Caco-2 (cell line): ENCODE measurements around the gene PDE7B. TPM values are rescaled to one million over a fixed set of nuclear protein-coding genes. Genes with fewer than 3 reads are reported as not detected.

ENCODE experiments used
- BruUV-seq: library from RNA; stranded (reverse); fragments of 400-500 nt; replicated peaks from 2 replicates; lab custom pipeline; 2021; lab: Mats Ljungman, UMichigan
- CTCF ChIA-PET: fragments of 300-600 bp; sonication (Branson Sonifier 250); formaldehyde crosslinking; loops from one replicate; lab custom pipeline; 2022; ENCODE audit warnings: antibody characterized with exemption; lab: Charles Lee
- POLR2A ChIA-PET: fragments of 300-600 bp; sonication (Branson Sonifier 250); formaldehyde crosslinking; loops from one replicate; lab custom pipeline; 2022; ENCODE audit warnings: antibody characterized with exemption; lab: Charles Lee
- DNase-seq, 2 experiments: peaks; one replicate each; pipeline versions ENCODE4 v3.0.0 to v3.0.0-alpha.2; 2020 to 2022
- H3K27me3 ChIP-seq: replicated peaks from 2 replicates; pipeline ENCODE4 v1.6.0; 2011; ENCODE audit warnings: low read length; ENCODE audit not compliant: control insufficient read depth, insufficient read depth
- H3K36me3 ChIP-seq: 2 replicates; pipeline ENCODE4 v1.5.1; 2011; ENCODE audit warnings: low read length; ENCODE audit not compliant: control insufficient read depth, insufficient read depth
- H3K4me1 ChIP-seq: fragments of 250-450 bp; sonication (Bioruptor Pico); 2 replicates; pipeline ENCODE4 v1.5.1; 2020; ENCODE audit warnings: mild to moderate bottlenecking
- H3K4me3 ChIP-seq: 2 replicates; pipeline ENCODE4 v1.5.1; 2011; ENCODE audit warnings: low read depth, mild to moderate bottlenecking, control low read depth, low read length
- H3K9me3 ChIP-seq: fragments of 250-450 bp; sonication (Bioruptor Pico); 2 replicates; pipeline ENCODE4 v1.5.1; 2020; ENCODE audit warnings: mild to moderate bottlenecking, moderate library complexity
- H3K27ac Mint-ChIP-seq: one replicate; pipeline ENCODE4 v1.8.0; 2022; ENCODE audit warnings: mixed read lengths; ENCODE audit not compliant: unreplicated experiment
- H3K27me3 Mint-ChIP-seq: one replicate; pipeline ENCODE4 v1.8.0; 2022; ENCODE audit warnings: mixed read lengths; ENCODE audit not compliant: insufficient read depth, unreplicated experiment
- H3K36me3 Mint-ChIP-seq: one replicate; pipeline ENCODE4 v1.8.0; 2022; ENCODE audit warnings: mild to moderate bottlenecking, mixed read lengths; ENCODE audit not compliant: insufficient read depth, unreplicated experiment
- H3K4me1 Mint-ChIP-seq: one replicate; pipeline ENCODE4 v1.8.0; 2022; ENCODE audit warnings: low read depth, mixed read lengths; ENCODE audit not compliant: unreplicated experiment
- H3K4me3 Mint-ChIP-seq: one replicate; pipeline ENCODE4 v1.8.0; 2022; ENCODE audit warnings: mild to moderate bottlenecking, moderate library complexity, mixed read lengths; ENCODE audit not compliant: unreplicated experiment
- H3K9me3 Mint-ChIP-seq: one replicate; pipeline ENCODE4 v1.8.0; 2022; ENCODE audit warnings: mixed read lengths; ENCODE audit not compliant: unreplicated experiment
- intact Hi-C: fragments of 100-400 bp; cut with micrococcal nuclease; formaldehyde crosslinking; loops from one replicate; pipeline ENCODE4 v1.10.0; 2022; ENCODE audit not compliant: unreplicated experiment
- total RNA-seq: library from RNA; stranded (reverse); gene quantifications from 2 replicates; pipeline ENCODE4 v1.2.3, GENCODE V29; 2022
- TF ChIP-seq, protein P1 (sequence below), 2 experiments: fragments of 200-600 bp in 1 of 2; IDR thresholded peaks; 1 replicate in 1 of 2; 2 replicates in 1 of 2; pipeline versions ENCODE4 v1.5.1 to v1.8.0; 2011 to 2022; ENCODE audit warnings: antibody characterized with exemption in 1 of 2, control low read depth in 1 of 2, inconsistent platforms in 1 of 2, low read depth in 1 of 2, low read length in 1 of 2, mild to moderate bottlenecking in 1 of 2, moderate library complexity in 1 of 2; ENCODE audit not compliant: insufficient read depth in 1 of 2, severe bottlenecking in 1 of 2, unreplicated experiment in 1 of 2

Gene PDE7B
- total RNA-seq, 1 experiment from 2014 or later: not detected

GRCh38 chr6:136016228-136017225, 165.0 kb downstream of the PDE7B start:
- Mint-ChIP-seq H3K9me3 (no peaks in the 10 kb centered on the region), H3K27ac (no peak overlapping the region), H3K4me3 (no peak overlapping the region), H3K4me1 (no peaks in the 10 kb centered on the region), H3K27me3 (peaks cover 4% of the 10 kb centered on the region), H3K36me3 (no peaks in the 10 kb centered on the region)
- no peak for DNase-seq
- no TSS peak for BruUV-seq
- H3K4me3 ChIP-seq: no peak overlapping the region
- intact Hi-C loops: no loop called here
- no peaks in the 10 kb centered on the region for H3K27me3 ChIP-seq
- POLR2A ChIA-PET: no interaction called here
- H3K4me1 ChIP-seq: no peaks in the 10 kb centered on the region
- no peaks in the 10 kb centered on the region for H3K36me3 ChIP-seq
- CTCF ChIA-PET: no interaction called here
- no peaks in the 10 kb centered on the region for H3K9me3 ChIP-seq
- TF ChIP-seq, protein P1, sequence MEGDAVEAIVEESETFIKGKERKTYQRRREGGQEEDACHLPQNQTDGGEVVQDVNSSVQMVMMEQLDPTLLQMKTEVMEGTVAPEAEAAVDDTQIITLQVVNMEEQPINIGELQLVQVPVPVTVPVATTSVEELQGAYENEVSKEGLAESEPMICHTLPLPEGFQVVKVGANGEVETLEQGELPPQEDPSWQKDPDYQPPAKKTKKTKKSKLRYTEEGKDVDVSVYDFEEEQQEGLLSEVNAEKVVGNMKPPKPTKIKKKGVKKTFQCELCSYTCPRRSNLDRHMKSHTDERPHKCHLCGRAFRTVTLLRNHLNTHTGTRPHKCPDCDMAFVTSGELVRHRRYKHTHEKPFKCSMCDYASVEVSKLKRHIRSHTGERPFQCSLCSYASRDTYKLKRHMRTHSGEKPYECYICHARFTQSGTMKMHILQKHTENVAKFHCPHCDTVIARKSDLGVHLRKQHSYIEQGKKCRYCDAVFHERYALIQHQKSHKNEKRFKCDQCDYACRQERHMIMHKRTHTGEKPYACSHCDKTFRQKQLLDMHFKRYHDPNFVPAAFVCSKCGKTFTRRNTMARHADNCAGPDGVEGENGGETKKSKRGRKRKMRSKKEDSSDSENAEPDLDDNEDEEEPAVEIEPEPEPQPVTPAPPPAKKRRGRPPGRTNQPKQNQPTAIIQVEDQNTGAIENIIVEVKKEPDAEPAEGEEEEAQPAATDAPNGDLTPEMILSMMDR (IDR thresholded peaks at IDR 0.05; ENCODE audit: insufficient read depth in 1 of 2, low read depth in 1 of 2, low read length in 1 of 2, severe bottlenecking in 1 of 2, unreplicated experiment in 1 of 2): no peak

DNA sequence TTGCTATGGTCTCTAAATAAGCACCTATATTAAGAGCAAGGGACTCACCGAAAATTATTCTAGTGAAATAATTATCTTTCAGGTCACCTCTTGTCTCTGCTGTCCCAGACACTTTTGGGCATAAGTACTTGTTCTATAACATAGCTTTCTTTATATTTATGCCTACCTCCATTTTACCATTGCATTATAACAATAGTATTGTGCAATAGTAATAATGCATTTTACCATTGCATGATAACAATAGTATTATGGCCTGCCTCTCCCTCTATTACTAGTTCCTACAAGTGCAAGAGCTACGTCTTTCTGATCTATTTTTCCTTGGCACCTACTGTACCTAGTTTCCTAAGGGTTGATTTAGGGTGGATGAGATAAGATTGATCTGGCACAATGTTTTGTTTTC, 169.2 kb downstream of the PDE7B start:
- Histone ChIP-seq H3K4me3 (no peak overlapping the region), H3K9me3 (no peaks in the 10 kb centered on the region), H3K27me3 (peaks cover 1% of the 10 kb centered on the region; the same call in 1 of the 2 replicates), H3K4me1 (no peaks in the 10 kb centered on the region), H3K36me3 (no peaks in the 10 kb centered on the region)
- intact Hi-C loops: no loop called here
- no peak for DNase-seq
- TF ChIP-seq, protein P1 (IDR thresholded peaks at IDR 0.05; ENCODE audit: insufficient read depth in 1 of 2, low read depth in 1 of 2, low read length in 1 of 2, severe bottlenecking in 1 of 2, unreplicated experiment in 1 of 2): no peak
- no peaks in the 10 kb centered on the region for H3K36me3 Mint-ChIP-seq
- peaks cover 11% of the 10 kb centered on the region for H3K27me3 Mint-ChIP-seq
- CTCF ChIA-PET: no interaction called here
- no peak overlapping the region for H3K4me3 Mint-ChIP-seq
- POLR2A ChIA-PET: no interaction called here
- no TSS peak for BruUV-seq
- H3K27ac Mint-ChIP-seq: no peak overlapping the region
- no peaks in the 10 kb centered on the region for H3K9me3 Mint-ChIP-seq
- H3K4me1 Mint-ChIP-seq: no peaks in the 10 kb centered on the region

- no peak overlapping the region for H3K4me3 Mint-ChIP-seq
- intact Hi-C loops: no loop called here
- Histone ChIP-seq H3K9me3 (no peaks in the 10 kb centered on the region), H3K4me3 (no peak overlapping the region), H3K4me1 (no peaks in the 10 kb centered on the region), H3K27me3 (peaks cover 1% of the 10 kb centered on the region), H3K36me3 (no peaks in the 10 kb centered on the region)
- no TSS peak for BruUV-seq
- no peaks in the 10 kb centered on the region for H3K4me1 Mint-ChIP-seq
- CTCF ChIA-PET: no interaction called here
- H3K36me3 Mint-ChIP-seq: no peaks in the 10 kb centered on the region
- POLR2A ChIA-PET: no interaction called here
- peaks cover 11% of the 10 kb centered on the region for H3K27me3 Mint-ChIP-seq
- H3K9me3 Mint-ChIP-seq: no peaks in the 10 kb centered on the region
- DNase-seq: no peak
- TF ChIP-seq, protein P1 (IDR thresholded peaks at IDR 0.05; ENCODE audit: insufficient read depth in 1 of 2, low read depth in 1 of 2, low read length in 1 of 2, severe bottlenecking in 1 of 2, unreplicated experiment in 1 of 2): no peak
- no peak overlapping the region for H3K27ac Mint-ChIP-seq
Observed at GRCh38 chr6:136022224-136022874, 170.8 kb downstream of the PDE7B start.
